ENCODE results near the gene RERE.

The RERE gene

DNA sequence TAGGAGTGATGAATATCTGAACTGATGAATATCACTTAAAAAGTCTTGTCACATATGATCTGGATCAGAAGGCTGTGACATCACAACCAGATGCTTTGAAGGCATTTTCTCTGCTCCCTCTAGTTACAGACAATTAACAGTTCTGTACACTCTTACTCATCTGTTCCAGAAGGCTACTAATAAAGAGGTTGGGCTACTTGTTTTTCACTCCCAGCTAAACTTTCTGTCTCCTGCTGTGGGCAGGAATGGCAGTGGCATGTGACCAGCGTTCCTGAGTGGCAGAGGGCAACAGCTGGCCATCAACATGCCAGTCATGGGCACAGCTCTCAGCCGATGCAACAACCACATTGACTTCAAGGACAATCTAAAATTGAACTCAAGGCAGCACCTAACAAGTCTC, 432.9 kb downstream of the RERE start:
- TF ChIP-seq CREB1 (IDR thresholded peaks at IDR 0.05; ENCODE audit: low read depth) (no peak), NFIC (IDR thresholded peaks at IDR 0.05) (no peak), FOXM1 (IDR thresholded peaks at IDR 0.05; ENCODE audit: borderline replicate concordance, low read depth) (no peak), RAD21 (IDR thresholded peaks at IDR 0.05; ENCODE audit: low read depth) (no peak), TCF12 (IDR thresholded peaks at IDR 0.05; ENCODE audit: low read depth) (no peak), TAF1 (IDR thresholded peaks at IDR 0.05; ENCODE audit: low read depth) (no peak), CEBPB (IDR thresholded peaks at IDR 0.05) (no peak), EGR1 (IDR thresholded peaks at IDR 0.05) (no peak), TEAD4 (IDR thresholded peaks at IDR 0.05) (no peak), ZBTB7A (IDR thresholded peaks at IDR 0.05; ENCODE audit: low read depth) (no peak)
- TF ChIP-seq, protein P1, sequence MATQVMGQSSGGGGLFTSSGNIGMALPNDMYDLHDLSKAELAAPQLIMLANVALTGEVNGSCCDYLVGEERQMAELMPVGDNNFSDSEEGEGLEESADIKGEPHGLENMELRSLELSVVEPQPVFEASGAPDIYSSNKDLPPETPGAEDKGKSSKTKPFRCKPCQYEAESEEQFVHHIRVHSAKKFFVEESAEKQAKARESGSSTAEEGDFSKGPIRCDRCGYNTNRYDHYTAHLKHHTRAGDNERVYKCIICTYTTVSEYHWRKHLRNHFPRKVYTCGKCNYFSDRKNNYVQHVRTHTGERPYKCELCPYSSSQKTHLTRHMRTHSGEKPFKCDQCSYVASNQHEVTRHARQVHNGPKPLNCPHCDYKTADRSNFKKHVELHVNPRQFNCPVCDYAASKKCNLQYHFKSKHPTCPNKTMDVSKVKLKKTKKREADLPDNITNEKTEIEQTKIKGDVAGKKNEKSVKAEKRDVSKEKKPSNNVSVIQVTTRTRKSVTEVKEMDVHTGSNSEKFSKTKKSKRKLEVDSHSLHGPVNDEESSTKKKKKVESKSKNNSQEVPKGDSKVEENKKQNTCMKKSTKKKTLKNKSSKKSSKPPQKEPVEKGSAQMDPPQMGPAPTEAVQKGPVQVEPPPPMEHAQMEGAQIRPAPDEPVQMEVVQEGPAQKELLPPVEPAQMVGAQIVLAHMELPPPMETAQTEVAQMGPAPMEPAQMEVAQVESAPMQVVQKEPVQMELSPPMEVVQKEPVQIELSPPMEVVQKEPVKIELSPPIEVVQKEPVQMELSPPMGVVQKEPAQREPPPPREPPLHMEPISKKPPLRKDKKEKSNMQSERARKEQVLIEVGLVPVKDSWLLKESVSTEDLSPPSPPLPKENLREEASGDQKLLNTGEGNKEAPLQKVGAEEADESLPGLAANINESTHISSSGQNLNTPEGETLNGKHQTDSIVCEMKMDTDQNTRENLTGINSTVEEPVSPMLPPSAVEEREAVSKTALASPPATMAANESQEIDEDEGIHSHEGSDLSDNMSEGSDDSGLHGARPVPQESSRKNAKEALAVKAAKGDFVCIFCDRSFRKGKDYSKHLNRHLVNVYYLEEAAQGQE (IDR thresholded peaks at IDR 0.05; ENCODE audit: low read depth), result no peak
- TF ChIP-seq, protein P2, sequence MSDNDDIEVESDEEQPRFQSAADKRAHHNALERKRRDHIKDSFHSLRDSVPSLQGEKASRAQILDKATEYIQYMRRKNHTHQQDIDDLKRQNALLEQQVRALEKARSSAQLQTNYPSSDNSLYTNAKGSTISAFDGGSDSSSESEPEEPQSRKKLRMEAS (IDR thresholded peaks at IDR 0.05), result no peak

DNA sequence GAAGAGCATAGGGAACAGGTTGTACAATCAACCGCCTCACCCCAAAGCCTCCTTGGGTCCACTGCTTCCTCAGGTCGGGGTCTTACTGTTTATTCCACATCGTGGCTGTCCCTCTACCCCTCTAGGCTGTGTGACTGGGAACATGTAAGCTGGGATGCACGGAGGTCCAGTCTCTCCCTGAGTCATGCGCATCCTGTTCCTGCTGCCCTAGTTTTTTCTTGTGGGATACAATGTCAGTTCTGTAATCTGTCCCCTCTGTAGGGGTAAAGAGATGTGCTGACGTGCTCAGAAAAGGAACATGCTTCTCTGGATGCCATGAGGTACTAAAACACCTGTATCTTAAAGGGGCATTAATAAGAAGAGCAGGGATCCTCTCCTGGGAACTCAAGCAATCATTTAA, 433.4 kb downstream of the RERE start:
- no peak for TF ChIP-seq CREB1 (IDR thresholded peaks at IDR 0.05; ENCODE audit: low read depth)
- TF ChIP-seq CEBPB (IDR thresholded peaks at IDR 0.05), result no peak
- TF ChIP-seq RAD21 (IDR thresholded peaks at IDR 0.05; ENCODE audit: low read depth), result no peak
- TF ChIP-seq YY1 (IDR thresholded peaks at IDR 0.05; ENCODE audit: low read depth), result no peak
- TF ChIP-seq FOXM1 (IDR thresholded peaks at IDR 0.05; ENCODE audit: borderline replicate concordance, low read depth), result no peak
- TF ChIP-seq, protein P3, sequence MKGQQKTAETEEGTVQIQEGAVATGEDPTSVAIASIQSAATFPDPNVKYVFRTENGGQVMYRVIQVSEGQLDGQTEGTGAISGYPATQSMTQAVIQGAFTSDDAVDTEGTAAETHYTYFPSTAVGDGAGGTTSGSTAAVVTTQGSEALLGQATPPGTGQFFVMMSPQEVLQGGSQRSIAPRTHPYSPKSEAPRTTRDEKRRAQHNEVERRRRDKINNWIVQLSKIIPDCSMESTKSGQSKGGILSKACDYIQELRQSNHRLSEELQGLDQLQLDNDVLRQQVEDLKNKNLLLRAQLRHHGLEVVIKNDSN (IDR thresholded peaks at IDR 0.05), result no peak

DNA sequence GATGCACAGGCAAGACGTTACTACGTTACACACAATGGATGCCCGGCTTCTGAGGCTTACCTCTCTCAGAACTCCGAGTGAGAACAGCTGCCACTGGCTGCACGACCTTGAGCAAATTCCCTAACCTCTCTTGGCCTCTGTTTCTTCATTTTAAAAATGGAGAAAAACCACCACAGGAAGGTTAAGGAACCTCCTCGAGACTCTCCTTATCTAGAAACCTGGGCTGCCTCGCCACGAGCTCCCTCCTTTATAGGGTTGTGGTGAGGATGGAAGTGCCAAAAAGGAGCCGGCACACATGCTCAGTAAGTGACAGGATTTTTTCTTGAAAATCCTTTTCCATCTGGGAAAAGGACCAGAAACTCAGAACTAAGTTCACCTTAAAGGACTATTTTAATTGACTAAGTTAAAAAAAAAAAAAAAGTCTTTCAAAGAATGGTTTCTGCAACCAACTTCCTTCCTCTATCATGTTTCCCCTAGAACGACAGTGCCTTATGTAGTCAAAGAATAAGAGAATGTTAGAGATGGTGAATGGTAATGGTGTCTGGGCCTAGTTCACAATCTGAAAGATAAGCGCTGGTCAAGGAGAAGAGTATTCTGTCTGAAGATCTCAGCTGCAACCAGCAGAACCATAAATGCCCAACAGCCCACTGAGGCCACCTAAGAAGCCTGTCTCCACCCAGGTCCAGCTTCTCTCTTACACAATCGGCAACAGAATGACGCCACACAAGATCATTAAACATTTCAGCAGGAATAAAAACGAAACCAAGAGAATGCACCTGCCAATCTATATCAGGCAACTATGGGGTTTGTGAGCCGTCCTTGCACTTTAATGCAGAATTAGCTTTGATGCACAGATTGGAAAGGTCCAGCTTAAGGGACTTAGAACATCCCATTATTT, 434.6 kb downstream of the RERE start:
- TF ChIP-seq CEBPB (IDR thresholded peaks at IDR 0.05) (no peak), TCF12 (IDR thresholded peaks at IDR 0.05; ENCODE audit: low read depth) (no peak), NFIC (IDR thresholded peaks at IDR 0.05) (no peak), CREB1 (IDR thresholded peaks at IDR 0.05; ENCODE audit: low read depth) (no peak), TEAD4 (IDR thresholded peaks at IDR 0.05) (no peak), RAD21 (IDR thresholded peaks at IDR 0.05; ENCODE audit: low read depth) (no peak), FOXM1 (IDR thresholded peaks at IDR 0.05; ENCODE audit: borderline replicate concordance, low read depth) (no peak), ZBTB7A (IDR thresholded peaks at IDR 0.05; ENCODE audit: low read depth) (no peak), TAF1 (IDR thresholded peaks at IDR 0.05; ENCODE audit: low read depth) (no peak)
- TF ChIP-seq, protein P1 (IDR thresholded peaks at IDR 0.05; ENCODE audit: low read depth), result no peak

DNA sequence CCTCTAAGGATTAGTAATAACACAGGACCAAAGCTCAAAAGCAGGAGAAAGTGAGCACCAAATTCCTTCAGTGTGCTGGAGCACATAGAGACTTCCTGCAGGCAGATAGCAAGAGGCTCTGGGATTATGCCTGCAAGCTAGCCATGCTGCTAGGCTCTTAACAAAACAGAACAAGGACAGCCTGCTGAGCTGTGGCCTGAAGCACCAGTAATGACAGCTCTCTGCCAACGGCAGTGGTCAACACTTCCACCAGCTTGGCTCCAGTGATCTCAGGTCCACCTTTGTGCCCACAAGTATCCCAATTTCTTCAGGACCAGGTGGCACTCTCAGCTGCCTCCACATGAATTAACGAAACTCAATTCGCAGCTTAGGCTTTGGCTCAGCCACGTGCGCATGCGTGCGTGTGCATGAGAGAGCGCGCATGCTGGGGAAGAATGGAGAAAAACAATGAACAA, 435.4 kb downstream of the RERE start:
- TF ChIP-seq, protein P1 (IDR thresholded peaks at IDR 0.05; ENCODE audit: low read depth), result peak; percentile 45; the same call in 1 of the 2 replicates
- TF ChIP-seq YY1 (IDR thresholded peaks at IDR 0.05; ENCODE audit: low read depth), result no peak
- no peak for TF ChIP-seq CREB1 (IDR thresholded peaks at IDR 0.05; ENCODE audit: low read depth)

DNA sequence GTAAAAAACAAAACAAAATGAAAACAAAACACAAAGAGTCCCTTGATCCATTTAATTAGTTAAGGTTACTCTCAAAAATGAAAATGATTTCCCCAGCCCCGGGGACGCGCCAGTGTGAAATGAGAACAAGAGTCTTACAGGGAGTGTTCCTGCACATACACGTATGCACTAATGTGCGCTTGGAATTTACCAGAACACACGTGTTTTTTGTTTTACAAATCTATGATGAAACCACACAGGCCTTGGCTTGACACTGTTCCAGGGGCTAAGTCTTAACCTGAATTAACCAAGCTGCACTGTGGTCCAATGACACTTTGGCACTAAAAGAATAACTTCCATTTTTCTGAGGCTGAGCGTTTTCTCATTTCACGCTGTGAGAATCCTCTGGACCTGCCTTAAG, 435.8 kb downstream of the RERE start:
- no peak for TF ChIP-seq EP300 (IDR thresholded peaks at IDR 0.05; ENCODE audit: borderline replicate concordance)
- no peak for TF ChIP-seq TAF1 (IDR thresholded peaks at IDR 0.05; ENCODE audit: low read depth)
- no peak for TF ChIP-seq TCF12 (IDR thresholded peaks at IDR 0.05; ENCODE audit: low read depth)
- TF ChIP-seq NFIC (IDR thresholded peaks at IDR 0.05), result no peak
- TF ChIP-seq TEAD4 (IDR thresholded peaks at IDR 0.05), result no peak
- no peak for TF ChIP-seq FOXM1 (IDR thresholded peaks at IDR 0.05; ENCODE audit: borderline replicate concordance, low read depth)
- TF ChIP-seq EGR1 (IDR thresholded peaks at IDR 0.05), result no peak
- no peak for TF ChIP-seq CEBPB (IDR thresholded peaks at IDR 0.05)
- TF ChIP-seq, protein P2 (IDR thresholded peaks at IDR 0.05), result no peak
- no peak for TF ChIP-seq CREB1 (IDR thresholded peaks at IDR 0.05; ENCODE audit: low read depth)
- TF ChIP-seq, protein P1 (IDR thresholded peaks at IDR 0.05; ENCODE audit: low read depth), result no peak
- TF ChIP-seq, protein P3 (IDR thresholded peaks at IDR 0.05), result no peak
- TF ChIP-seq YY1 (IDR thresholded peaks at IDR 0.05; ENCODE audit: low read depth), result no peak
- TF ChIP-seq RAD21 (IDR thresholded peaks at IDR 0.05; ENCODE audit: low read depth), result no peak
- no peak for TF ChIP-seq ZBTB7A (IDR thresholded peaks at IDR 0.05; ENCODE audit: low read depth)

All from Ishikawa (cell line).